Measurements from ENCODE around the gene ATG9B. TPM values are rescaled to one million over a fixed set of nuclear protein-coding genes. Genes with fewer than 3 reads are reported as not detected.

Gene ATG9B
- total RNA-seq, 1 experiment from 2014 or later, result 13.7 TPM

GRCh38 chr7:150997817-150998216 is 26.5 kb downstream of the ATG9B start:
- Histone ChIP-seq H3F3A (ENCODE audit: insufficient read depth, low read depth) (peaks cover 8% of the 10 kb centered on the region; the same call in 1 of the 2 replicates), H3K9me3 (ENCODE audit: insufficient read depth, low read depth) (no peaks in the 10 kb centered on the region), H3K4me1 (replicated peaks; ENCODE audit: insufficient read depth) (no peaks in the 10 kb centered on the region), H3K4me2 (no peak overlapping the region), H3K27me3 (ENCODE audit: insufficient read depth, low read depth) (peaks cover 11% of the 10 kb centered on the region; the same call in 1 of the 2 replicates), H3K79me2 (ENCODE audit: low read depth) (no peaks in the 10 kb centered on the region), H4K20me1 (ENCODE audit: insufficient read depth) (no peaks in the 10 kb centered on the region), H2AFZ (no peak overlapping the region), H3K36me3 (ENCODE audit: low read depth) (no peaks in the 10 kb centered on the region), H3K9me2 (ENCODE audit: insufficient read depth) (no peaks in the 10 kb centered on the region), H3K4me3 (no peak overlapping the region), H3K27ac (no peak overlapping the region)
- no peak for DNase-seq
- no TSS peak for BruUV-seq (replicated peaks)
- intact Hi-C loops (cut with micrococcal nuclease; ENCODE audit: unreplicated experiment), result no loop called here
- POLR2A ChIA-PET (ENCODE audit: unreplicated experiment), result interaction anchor here (0.7 kb wide), 1 partner anchor 108 kb away, joined by 5 read pairs; no protein-coding TSS in a partner anchor
- CTCF ChIA-PET, result no interaction called here
- no peak for TF ChIP-seq EZH2 (IDR thresholded peaks at IDR 0.05; ENCODE audit: low read depth)

DNA sequence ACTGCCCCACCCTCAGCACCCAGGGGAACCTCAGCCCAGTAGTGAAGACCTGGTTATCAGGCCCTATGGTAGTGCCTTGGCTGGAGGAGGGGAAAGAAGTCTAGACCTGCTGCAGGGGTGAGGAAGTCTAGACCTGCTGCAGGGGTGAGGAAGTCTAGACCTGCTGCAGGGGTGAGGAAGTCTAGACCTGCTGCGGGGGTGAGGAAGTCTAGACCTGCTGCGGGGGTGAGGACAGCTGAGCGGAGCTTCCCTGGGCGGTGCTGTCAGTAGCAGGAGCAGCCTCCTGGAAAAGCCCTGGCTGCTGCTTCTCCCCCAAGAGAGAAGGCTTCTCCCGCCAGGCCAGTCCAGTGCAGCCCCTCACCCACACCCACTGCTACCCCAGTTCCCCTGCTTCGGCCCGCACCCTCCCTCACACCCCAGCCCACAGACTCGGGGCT is 27.2 kb downstream of the ATG9B start:
- Histone ChIP-seq H3K9me2 (ENCODE audit: insufficient read depth) (no peaks in the 10 kb centered on the region), H3K4me3 (no peak overlapping the region), H3K27me3 (ENCODE audit: insufficient read depth, low read depth) (peaks cover 11% of the 10 kb centered on the region; the same call in 1 of the 2 replicates), H2AFZ (no peak overlapping the region), H3F3A (ENCODE audit: insufficient read depth, low read depth) (peaks cover 8% of the 10 kb centered on the region; the same call in 1 of the 2 replicates), H3K27ac (no peak overlapping the region), H3K9me3 (ENCODE audit: insufficient read depth, low read depth) (no peaks in the 10 kb centered on the region; the same call in 1 of the 2 replicates), H3K79me2 (ENCODE audit: low read depth) (no peaks in the 10 kb centered on the region), H3K36me3 (ENCODE audit: low read depth) (no peaks in the 10 kb centered on the region), H3K4me1 (replicated peaks; ENCODE audit: insufficient read depth) (no peaks in the 10 kb centered on the region), H4K20me1 (ENCODE audit: insufficient read depth) (no peaks in the 10 kb centered on the region), H3K4me2 (no peak overlapping the region)
- no peak for TF ChIP-seq EZH2 (IDR thresholded peaks at IDR 0.05; ENCODE audit: low read depth)
- TF ChIP-seq, protein P1, sequence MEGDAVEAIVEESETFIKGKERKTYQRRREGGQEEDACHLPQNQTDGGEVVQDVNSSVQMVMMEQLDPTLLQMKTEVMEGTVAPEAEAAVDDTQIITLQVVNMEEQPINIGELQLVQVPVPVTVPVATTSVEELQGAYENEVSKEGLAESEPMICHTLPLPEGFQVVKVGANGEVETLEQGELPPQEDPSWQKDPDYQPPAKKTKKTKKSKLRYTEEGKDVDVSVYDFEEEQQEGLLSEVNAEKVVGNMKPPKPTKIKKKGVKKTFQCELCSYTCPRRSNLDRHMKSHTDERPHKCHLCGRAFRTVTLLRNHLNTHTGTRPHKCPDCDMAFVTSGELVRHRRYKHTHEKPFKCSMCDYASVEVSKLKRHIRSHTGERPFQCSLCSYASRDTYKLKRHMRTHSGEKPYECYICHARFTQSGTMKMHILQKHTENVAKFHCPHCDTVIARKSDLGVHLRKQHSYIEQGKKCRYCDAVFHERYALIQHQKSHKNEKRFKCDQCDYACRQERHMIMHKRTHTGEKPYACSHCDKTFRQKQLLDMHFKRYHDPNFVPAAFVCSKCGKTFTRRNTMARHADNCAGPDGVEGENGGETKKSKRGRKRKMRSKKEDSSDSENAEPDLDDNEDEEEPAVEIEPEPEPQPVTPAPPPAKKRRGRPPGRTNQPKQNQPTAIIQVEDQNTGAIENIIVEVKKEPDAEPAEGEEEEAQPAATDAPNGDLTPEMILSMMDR (conservative IDR thresholded peaks at IDR 0.05), result no peak
- ChIA-PET POLR2A (ENCODE audit: unreplicated experiment) (interaction anchor here (0.6 to 0.7 kb wide), 2 partner anchors 109 to 116 kb away, joined by 3 to 5 read pairs; no protein-coding TSS in a partner anchor), CTCF (no interaction called here)
- intact Hi-C loops (cut with micrococcal nuclease; ENCODE audit: unreplicated experiment), result no loop called here
- no peak for DNase-seq
- BruUV-seq (replicated peaks), result no TSS peak

DNA sequence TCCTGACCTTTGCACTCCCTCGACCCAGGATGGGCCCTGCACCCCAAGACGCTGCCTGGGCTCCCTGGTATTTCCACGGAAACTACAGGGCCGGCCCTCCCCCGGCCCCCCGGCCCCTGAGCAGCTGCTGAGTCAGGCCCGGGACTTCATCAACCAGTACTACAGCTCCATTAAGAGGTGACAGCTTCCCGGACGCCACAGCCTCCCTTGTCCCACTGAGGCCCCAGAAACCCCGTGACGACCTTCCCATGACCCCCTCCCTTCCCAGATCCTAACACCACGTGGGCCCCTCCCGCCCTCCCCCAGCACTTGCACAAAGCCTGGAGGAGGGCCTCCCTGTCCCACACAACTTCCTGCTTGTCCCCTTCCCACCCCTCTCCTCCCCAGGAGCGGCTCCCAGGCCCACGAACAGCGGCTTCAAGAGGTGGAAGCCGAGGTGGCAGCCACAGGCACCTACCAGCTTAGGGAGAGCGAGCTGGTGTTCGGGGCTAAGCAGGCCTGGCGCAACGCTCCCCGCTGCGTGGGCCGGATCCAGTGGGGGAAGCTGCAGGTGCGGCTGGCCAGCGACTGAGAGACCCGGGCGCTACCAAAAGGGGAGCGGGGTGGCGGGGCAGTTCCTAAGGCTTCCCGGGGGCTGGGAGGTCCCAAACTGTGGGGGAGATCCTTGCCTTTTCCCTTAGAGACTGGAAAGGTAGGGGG is 27.8 kb downstream of the ATG9B start:
- Histone ChIP-seq H3K27ac (no peak overlapping the region), H3K9me3 (ENCODE audit: insufficient read depth, low read depth) (no peaks in the 10 kb centered on the region; the same call in 1 of the 2 replicates), H4K20me1 (ENCODE audit: insufficient read depth) (no peaks in the 10 kb centered on the region), H3K4me1 (replicated peaks; ENCODE audit: insufficient read depth) (no peaks in the 10 kb centered on the region), H3K79me2 (ENCODE audit: low read depth) (no peaks in the 10 kb centered on the region), H3K36me3 (ENCODE audit: low read depth) (no peaks in the 10 kb centered on the region), H3K9me2 (ENCODE audit: insufficient read depth) (no peaks in the 10 kb centered on the region), H2AFZ (no peak overlapping the region), H3F3A (ENCODE audit: insufficient read depth, low read depth) (peaks cover 8% of the 10 kb centered on the region; the same call in 1 of the 2 replicates), H3K27me3 (ENCODE audit: insufficient read depth, low read depth) (peaks cover 11% of the 10 kb centered on the region; the same call in 1 of the 2 replicates), H3K4me2 (no peak overlapping the region), H3K4me3 (no peak overlapping the region)
- no peak for DNase-seq
- BruUV-seq (replicated peaks), result no TSS peak
- TF ChIP-seq EZH2 (IDR thresholded peaks at IDR 0.05; ENCODE audit: low read depth), result no peak
- TF ChIP-seq, protein P1 (conservative IDR thresholded peaks at IDR 0.05), result no peak
- intact Hi-C loops (cut with micrococcal nuclease; ENCODE audit: unreplicated experiment), result no loop called here
- CTCF ChIA-PET, result no interaction called here
- POLR2A ChIA-PET (ENCODE audit: unreplicated experiment), result interaction anchor here (0.6 kb wide), 1 partner anchor 117 kb away, joined by 3 read pairs; no protein-coding TSS in a partner anchor
